HepG2 (cell line): ENCODE results near the gene USP5. TPM values are rescaled to one million over a fixed set of nuclear protein-coding genes. Genes with fewer than 3 reads are reported as not detected.

Experiments
- ARID5B ChIP-seq: IDR thresholded peaks from 2 replicates; pipeline ENCODE4 v1.4.0; 2020; ENCODE audit warnings: mild to moderate bottlenecking, missing genetic modification reagents
- GABPA ChIP-seq, 2 experiments: IDR thresholded peaks; 2 replicates each; pipeline ENCODE4 v1.6.1; 2011 to 2016; ENCODE audit warnings: low read depth in 2 of 2, low read length in 1 of 2, missing biosample characterization in 1 of 2, missing genetic modification characterization in 1 of 2
- HMGXB4 ChIP-seq, 2 experiments: sonication (generic) in 1 of 2; formaldehyde crosslinking in 1 of 2; IDR thresholded peaks; 2 replicates each; pipeline versions ENCODE4 v1.4.0 to v1.6.1; 2018 to 2020; ENCODE audit warnings: missing genetic modification reagents in 2 of 2, borderline replicate concordance in 1 of 2, low read depth in 1 of 2, mild to moderate bottlenecking in 1 of 2, missing biosample characterization in 1 of 2
- MLXIP ChIP-seq: sonication (generic); formaldehyde crosslinking; IDR thresholded peaks from 2 replicates; pipeline ENCODE4 v1.9.0; 2021; ENCODE audit warnings: missing genetic modification reagents, borderline replicate concordance
- MTA1 ChIP-seq: sonication (generic); formaldehyde crosslinking; IDR thresholded peaks from 2 replicates; pipeline ENCODE4 v1.4.0; 2020; ENCODE audit warnings: missing genetic modification reagents, mild to moderate bottlenecking, borderline replicate concordance
- PAF1 ChIP-seq: IDR thresholded peaks from 2 replicates; pipeline ENCODE4 v1.6.1; 2016; ENCODE audit warnings: missing genetic modification reagents, missing compliant biosample characterization
- POLR2AphosphoS5 ChIP-seq: IDR thresholded peaks from 2 replicates; pipeline ENCODE4 v1.6.1; 2012; ENCODE audit warnings: low read depth, low read length
- PRDM15 ChIP-seq: sonication (generic); formaldehyde crosslinking; IDR thresholded peaks from 2 replicates; pipeline ENCODE4 v1.4.0; 2020; ENCODE audit warnings: missing genetic modification reagents
- SOX6 ChIP-seq, 2 experiments: fragments of 450-650 bp in 1 of 2; sonication (generic) in 1 of 2; formaldehyde crosslinking in 1 of 2; IDR thresholded peaks; 2 replicates each; pipeline versions ENCODE4 v1.4.0 to v1.6.1; 2017 to 2020; ENCODE audit warnings: antibody characterized with exemption in 1 of 2, mild to moderate bottlenecking in 1 of 2, missing genetic modification reagents in 1 of 2
- SP1 ChIP-seq, 2 experiments: fragments of 450-650 bp in 1 of 2; sonication (generic) in 1 of 2; formaldehyde crosslinking in 1 of 2; IDR thresholded peaks; 2 replicates each; pipeline versions ENCODE4 v1.4.0 to v1.6.1; 2016 to 2020; ENCODE audit warnings: missing genetic modification reagents in 1 of 2
- SP5 ChIP-seq: IDR thresholded peaks from 2 replicates; pipeline ENCODE4 v1.6.1; 2016; ENCODE audit warnings: low read depth, borderline replicate concordance
- ZNF460 ChIP-seq: sonication (generic); formaldehyde crosslinking; IDR thresholded peaks from 2 replicates; pipeline ENCODE4 v1.5.1; 2020; ENCODE audit warnings: missing genetic modification reagents, mild to moderate bottlenecking, borderline replicate concordance
- ZNF776 ChIP-seq: sonication (generic); formaldehyde crosslinking; IDR thresholded peaks from 2 replicates; pipeline ENCODE4 v1.4.0; 2020; ENCODE audit warnings: mild to moderate bottlenecking, missing genetic modification reagents
- ZNF841 ChIP-seq: sonication (generic); formaldehyde crosslinking; IDR thresholded peaks from 2 replicates; pipeline ENCODE4 v1.8.1; 2023; ENCODE audit warnings: missing genetic modification reagents, borderline replicate concordance
- polyA plus RNA-seq, 8 experiments: library from polyadenylated mRNA; depleted of rRNA in 3 of 8; stranded (reverse) in 7 of 8; unstranded in 1 of 8; fragments of >200 nt; fragmentation: Illumina TruSeq in 4 of 8; extraction: Trizol in 4 of 8; gene quantifications; 2 replicates each; pipeline versions ENCODE4 v1.2.1 to v1.2.3, GENCODE V29; 2011 to 2016; ENCODE audit warnings: low read depth in 4 of 8, missing spikeins in 1 of 8, mixed read lengths in 1 of 8; ENCODE audit not compliant: insufficient read depth in 1 of 8
- total RNA-seq, 5 experiments: library from RNA; depleted of rRNA; stranded (reverse); fragments of >200 nt; fragmentation: Illumina TruSeq; extraction: Trizol; gene quantifications; 2 replicates each; pipeline ENCODE4 v1.2.3, GENCODE V29; 2016; ENCODE audit warnings: low read depth in 1 of 5

USP5 gene
- total and polyA plus RNA-seq, 2 of the 13 experiments (the other 11 are each of a cell fraction or from before 2014, with no cell fraction given), result 39.6 to 56.0 TPM

- 0 out of 2 replicates have a peak, but pooled peaks have one; percentile 7 for TF ChIP-seq ARID5B (CRISPR knock-in tag)
- TF ChIP-seq ZNF460, result no peak
- TF ChIP-seq POLR2AphosphoS5, result 0 out of 2 replicates have a peak, but pooled peaks have one; percentile 21
- TF ChIP-seq HMGXB4 (CRISPR knock-in tag; IDR thresholded peaks at IDR 0.05; ENCODE audit: borderline replicate concordance in 1 of 2, low read depth in 1 of 2), result 0 out of 4 replicates have a peak, but pooled peaks of 1 of the 2 experiments have one; percentile 31
- TF ChIP-seq SP5 (CRISPR knock-in tag), result 0 out of 2 replicates have a peak, but pooled peaks have one; percentile 34
- TF ChIP-seq SP1 (IDR thresholded peaks at IDR 0.05), result no peak
- TF ChIP-seq SP1 (CRISPR knock-in tag; IDR thresholded peaks at IDR 0.05), result peak; percentile 60; the same call in 1 of the 2 replicates
- no peak for TF ChIP-seq MLXIP
- TF ChIP-seq ZNF776 (CRISPR knock-in tag), result no peak
- no peak for TF ChIP-seq PRDM15 (CRISPR knock-in tag)
- no peak for TF ChIP-seq ZNF841 (CRISPR knock-in tag)
- TF ChIP-seq SOX6 (IDR thresholded peaks at IDR 0.05), result no peak
- TF ChIP-seq SOX6 (CRISPR knock-in tag; IDR thresholded peaks at IDR 0.05), result peak; percentile 20; the same call in 1 of the 2 replicates
- TF ChIP-seq GABPA (IDR thresholded peaks at IDR 0.05; ENCODE audit: low read depth, low read length), result no peak
- TF ChIP-seq GABPA (CRISPR knock-in tag; IDR thresholded peaks at IDR 0.05; ENCODE audit: low read depth), result no peak
- no peak for TF ChIP-seq MTA1
- no peak for TF ChIP-seq PAF1 (CRISPR knock-in tag)
These were observed 48.0 kb downstream of the USP5 start (continued) for GRCh38 chr12:6899837-6900519.
